Measurements from ENCODE around the gene C14orf93.
"Not testable (repeated sequence)": the region's sequence is repeated elsewhere in the genome, so short reads cannot be mapped to it uniquely, and the experiment has no call there.

C14orf93 gene

DNA sequence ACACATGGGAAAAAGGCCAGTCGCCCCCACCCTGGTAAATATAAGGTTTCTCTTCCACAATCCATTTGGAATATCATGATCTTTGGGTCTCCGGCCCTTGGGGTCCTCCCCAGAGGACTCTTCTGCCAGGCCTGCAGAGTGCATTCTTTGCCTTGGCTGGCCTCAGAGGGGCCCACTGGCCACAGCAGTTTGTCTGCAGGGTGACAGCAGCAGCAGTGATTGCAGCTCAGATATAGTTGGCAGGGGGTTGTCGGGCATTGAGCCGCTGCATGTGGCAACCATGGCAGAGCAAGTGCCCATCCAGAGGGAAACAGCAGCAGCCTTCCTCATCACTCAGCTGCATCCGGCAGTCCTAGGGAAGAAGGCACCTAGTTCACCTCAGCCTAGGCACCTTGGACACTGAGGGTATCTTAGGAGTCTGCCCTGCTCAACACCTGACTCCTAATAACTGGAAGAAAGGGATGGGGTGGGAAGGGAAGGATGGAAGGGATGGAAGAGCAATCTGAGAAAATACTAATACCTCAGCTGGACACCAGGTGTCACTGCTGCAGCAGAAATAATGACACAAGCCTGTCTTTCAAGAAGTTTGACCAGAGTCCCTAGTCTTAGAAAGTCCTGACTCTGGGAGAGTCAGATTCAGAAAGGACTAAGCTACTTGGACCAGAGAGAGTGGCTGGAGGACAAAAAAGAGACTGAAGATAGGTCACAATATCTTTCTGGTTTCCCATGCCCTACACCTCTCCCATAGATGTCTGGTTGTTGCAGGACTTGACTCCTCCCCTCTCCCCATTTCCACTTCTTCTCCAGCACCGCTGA is 36.5 kb downstream of the C14orf93 start:
- DNase-seq (ENCODE audit: low read depth) = no peak

DNA sequence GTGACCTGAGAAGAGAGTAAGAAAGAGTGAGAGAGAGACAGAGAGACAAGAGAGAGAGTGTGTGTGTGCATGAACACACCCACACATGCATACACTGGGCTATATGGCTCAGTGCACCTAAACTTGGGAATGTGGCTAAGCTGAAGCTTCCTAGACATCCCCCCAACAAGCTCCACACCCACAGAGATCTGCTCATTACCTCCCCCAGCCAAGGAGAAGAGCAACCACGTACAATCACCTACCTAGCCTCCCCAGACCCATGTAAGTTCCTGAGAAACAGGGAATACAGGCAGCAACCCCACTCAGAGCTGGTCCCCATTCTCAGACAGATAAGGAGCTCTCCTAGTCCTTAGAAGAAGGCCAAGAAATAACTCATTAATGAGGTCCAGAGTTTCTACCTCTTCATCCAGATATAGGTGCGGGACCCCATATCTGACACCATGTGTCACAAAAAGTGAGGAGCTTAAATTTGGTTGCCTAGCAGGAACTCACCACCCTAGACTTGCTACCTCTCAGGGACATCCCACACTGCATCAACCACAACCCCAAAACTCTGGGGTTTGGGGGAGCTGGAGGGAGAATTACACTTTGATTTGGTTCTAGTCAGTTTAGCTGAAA is 37.5 kb downstream of the C14orf93 start:
- no peak for DNase-seq (ENCODE audit: low read depth)

DNA sequence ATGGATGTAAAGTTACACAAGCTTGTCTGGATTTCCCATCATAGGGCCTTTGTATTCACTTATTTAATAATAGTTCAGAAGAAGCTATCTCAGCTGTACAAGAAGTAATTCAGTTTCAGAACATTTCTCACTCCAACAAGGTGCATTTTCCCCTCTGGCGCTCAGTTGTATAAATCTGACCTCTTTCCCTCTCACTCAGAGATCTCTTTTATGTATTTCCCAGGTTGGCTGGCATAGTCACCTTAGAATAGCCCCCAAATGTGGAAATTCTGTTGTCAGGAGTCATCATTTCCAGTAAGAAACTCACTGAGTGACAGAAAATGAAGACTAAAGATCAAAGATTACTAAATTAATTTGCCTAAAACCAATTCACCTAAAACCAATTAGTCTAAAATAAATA is 38.8 kb downstream of the C14orf93 start:
- no peak for DNase-seq (ENCODE audit: low read depth)

DNA sequence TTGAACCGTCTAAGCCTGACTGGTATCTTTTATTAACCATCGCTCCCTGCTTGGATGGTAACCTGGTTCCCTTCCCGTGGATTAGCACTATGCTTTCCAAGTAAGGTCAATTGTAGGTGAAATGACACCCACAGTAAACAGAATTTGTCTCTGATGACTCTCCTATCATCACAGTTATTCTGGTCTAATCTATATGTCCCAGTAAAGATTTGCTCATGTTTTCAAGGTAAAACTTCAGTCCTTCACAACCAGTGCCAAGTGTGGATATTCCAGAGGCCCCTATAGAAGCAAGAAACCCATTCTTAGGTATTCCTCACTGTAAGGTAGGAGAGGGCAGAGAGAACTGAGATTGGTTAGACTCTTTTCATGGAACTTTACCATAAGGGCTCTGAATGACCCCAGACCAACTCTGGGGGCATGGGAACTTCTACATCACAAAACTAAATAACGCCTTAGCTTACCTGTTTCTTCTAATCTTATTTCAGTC is 43.1 kb downstream of the C14orf93 start:
- DNase-seq (ENCODE audit: low read depth) = no peak

DNA sequence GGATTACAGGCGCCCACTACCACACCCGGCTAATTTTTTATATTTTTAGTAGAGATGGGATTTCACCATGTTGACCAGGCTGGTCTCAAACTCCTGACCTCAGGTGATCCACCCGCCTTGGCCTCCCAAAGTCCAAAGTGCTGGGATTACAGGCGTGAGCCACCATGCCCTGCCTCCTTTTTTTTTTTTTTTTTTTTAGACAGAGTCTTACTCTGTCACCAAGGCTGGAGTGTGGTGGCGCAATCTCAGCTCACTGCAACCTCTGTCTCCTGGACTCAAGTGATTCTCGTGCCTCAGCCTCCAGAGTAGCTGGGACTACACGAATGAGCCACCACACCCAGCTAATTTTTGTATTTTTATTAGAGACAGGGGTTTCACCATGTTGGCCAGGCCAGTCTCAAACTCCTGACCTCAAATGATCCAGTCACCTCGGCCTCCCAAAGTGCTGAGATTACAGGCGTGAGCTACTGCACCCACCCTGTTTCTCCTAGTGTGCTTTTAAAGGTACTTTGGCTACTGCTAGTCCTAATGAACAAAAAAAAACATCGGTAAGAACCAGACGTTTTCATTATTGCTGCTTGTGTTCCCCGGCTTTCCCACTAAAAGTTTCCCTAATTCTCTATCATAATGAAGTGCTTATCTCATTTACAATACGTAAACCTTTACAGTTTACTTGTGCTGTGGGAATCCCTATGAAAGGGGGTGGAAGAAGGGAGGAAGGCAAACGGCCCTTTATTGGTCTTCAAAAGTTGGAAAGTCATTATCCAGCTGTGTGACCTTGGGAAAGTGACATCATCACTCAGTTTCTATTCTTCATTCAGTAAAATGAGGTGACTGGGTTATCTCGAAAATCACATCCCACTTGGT is 43.8 kb downstream of the C14orf93 start:
- not testable (repeated sequence) for DNase-seq (ENCODE audit: low read depth)

DNA sequence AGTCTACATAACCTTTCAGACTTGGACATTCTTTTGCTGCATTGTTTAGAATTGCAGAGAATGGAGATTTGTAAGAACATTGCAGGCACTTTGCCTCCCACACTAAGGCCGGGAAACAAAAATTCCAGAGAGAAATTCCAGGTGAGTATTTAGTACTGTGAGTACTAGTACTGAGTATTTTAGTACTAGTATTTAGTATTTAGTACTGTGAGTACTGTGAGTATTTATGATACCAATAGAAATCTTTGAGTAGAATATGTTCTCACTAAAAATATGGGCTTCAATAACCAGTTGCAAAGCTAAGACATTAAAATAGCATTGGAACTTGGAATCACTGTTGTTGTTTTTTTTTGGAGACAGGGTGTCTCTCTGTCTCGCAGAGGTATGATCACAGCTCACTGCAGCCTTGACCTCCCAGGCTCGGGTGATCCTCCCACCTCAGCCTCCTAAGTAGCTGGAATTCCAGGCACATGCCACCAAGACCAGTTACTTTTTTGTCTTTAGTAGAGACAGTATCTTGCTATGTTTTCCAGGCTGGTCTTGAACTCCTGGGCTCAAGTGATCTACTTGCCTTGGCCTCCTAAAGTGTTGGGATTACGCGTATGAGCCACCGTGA is 47.8 kb downstream of the C14orf93 start:
- no peak for DNase-seq (ENCODE audit: low read depth)

DNA sequence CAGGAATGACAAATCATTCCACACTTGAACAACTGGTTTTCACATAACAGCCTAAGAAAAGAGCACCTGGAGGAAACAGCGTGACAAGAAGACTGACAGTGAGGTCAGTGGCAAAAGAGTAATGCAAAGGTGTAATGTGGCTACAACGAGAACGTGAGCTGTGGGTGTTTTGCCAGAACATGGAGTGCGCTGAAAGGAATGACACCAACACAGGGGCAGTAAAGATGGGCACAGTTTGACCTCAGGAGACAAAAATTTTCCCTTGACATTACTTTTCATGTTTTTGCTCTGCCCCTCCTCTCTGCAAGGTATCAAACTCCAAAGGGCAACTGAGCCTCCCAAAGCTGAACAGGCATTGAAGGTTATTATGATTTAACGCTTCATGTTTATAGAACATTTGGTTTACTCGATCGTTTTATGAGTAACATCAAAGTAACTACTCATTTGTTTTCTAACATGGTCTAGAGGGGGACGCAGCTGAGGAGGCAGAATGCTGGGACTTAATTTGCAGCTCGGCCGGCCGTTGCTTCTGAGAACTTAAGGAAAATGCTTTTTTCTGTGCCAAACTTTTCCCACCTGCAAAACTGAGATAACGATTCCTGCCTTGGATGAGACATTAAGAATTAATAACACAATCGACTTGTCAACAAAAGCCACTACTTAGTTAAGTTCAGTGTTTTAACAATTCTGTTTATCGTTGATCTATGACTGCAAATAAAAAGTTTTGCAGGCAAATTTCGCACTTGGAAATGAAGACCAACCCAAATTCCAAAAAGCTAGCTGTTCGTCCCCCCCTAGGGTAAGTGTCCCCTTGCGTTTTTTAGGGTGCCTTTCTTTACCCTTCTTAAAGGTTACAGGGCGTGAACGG is 54.0 kb downstream of the C14orf93 start:
- DNase-seq (ENCODE audit: low read depth) = no peak

DNA sequence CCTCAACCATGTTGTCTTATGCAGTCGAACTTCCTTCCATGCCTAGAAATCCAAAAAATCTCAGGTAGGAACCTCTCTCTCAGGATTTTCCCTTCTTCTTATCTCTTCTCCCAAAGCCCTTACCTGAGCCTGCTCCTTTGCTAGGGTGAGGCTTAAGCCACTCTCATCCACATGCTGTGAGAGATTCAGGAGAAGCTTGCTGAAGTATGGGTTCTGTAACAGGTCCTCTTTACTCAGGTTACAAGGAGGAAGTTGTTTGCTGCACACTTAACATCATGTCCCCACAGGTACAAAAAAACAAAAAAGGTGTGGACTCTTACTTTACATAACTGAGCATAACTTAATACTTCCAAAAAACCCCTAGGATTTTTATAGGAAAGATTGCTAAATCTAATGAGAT is 57.5 kb downstream of the C14orf93 start:
- no peak for DNase-seq (ENCODE audit: low read depth)

DNA sequence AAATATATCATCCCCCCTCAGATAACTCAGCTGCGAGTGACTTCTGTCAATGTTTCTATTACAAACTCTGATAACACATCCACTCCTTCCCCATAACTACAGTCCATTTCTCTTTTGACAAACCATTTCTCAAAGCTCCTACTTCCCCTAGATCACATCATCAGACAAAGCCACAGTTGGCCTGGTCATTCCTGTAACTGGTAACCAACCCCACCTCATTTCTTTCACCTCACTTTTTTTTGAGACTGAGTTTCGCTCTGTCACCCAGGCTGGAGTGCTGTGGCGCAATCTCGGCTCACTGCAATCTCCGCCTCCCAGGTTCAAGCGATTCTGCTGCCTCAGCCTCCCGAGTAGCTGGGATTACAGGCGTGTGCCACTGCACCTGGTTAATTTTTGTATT is 58.1 kb downstream of the C14orf93 start:
- not testable (repeated sequence) for DNase-seq (ENCODE audit: low read depth)

DNA sequence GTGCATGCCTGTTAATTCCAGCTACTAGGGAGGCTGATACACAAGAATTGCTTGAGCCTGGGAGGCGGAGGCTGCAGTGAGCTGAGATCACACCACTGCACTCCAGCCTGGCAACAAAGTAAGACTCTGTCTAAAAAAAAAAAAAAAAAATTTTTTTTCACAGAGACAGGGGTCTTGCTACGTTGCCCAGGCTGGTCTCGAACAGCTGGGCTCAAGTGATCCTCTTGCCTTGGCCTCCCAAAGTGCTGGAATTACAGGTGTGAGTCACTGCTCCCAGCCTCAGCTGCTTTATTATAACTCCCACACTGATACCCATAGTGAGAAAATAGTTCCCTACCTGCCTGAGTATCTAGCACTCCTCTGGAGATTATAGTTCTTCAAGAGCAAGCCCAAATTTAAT is 64.3 kb downstream of the C14orf93 start:
- no peak for DNase-seq (ENCODE audit: low read depth)

DNA sequence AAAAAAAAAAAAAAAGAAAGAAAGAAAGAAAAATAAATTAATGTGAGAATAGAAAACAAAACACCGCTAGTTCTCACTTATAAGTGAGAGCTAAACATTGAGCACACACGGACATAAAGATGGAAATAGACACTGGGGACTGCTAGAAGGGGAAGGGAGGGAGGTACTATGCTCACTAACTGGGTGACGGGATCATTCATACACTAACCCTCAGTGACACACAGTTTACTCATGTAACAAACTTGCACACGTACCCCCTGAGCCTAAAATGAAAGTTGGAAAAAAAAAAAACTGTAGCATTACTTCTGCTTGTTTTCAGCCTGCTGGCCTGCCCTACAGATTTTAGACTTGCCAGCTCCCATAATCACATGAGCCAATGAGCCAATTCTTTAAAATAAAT is 70.3 kb downstream of the C14orf93 start:
- DNase-seq (ENCODE audit: low read depth) = no peak

Data from activated gamma-delta T cell treated with anti-CD3 and anti-CD28 coated beads, Interleukin-2, amount 50 U/mL, for 16 hours (primary cell).